Measurements from ENCODE around the gene PDE7B. TPM values are rescaled to one million over a fixed set of nuclear protein-coding genes. Genes with fewer than 3 reads are reported as not detected.

PDE7B gene
- polyA plus RNA-seq, 4 donors: 8.1 to 9.5 (median 8.9) TPM

DNA sequence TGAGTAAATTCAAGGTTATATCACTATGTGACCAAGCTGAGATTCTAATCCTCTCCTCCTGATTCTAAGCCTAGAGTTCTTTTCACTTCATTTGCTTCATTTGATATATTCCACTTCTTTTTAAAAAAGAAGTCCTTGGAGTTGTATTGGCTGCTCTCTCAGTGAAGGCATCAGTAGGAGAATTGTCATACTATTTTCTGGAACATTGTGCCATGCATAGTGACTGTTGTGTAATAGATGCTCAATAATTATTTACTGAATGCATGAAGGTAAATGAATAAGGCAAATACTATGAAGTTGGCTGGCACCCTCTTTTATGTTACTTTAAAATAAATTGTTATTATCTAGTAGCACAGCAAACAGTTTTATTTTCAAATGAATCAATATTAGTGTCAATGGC is 209.3 kb downstream of the PDE7B start:
- DNase-seq (ENCODE audit: low read depth in 4 of 4, low spot score in 3 of 4): no peak

DNA sequence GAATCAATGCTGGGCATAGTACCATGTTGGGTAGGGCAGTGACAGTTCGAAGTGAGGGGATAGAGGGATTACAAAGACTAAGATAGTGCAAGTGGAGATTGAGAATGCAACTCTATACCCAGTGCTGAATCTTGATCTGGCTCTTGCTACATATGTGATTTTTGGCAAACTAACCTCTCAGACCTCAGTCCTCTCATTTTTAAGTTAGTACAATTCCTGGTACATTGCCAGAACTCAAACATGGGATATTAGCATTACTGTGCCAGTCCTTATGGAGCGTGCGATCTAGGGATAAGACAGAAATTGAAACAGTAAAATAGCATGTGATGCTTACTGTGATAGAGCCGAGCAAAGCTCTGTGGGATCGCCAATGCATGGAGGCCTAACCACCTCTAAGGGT is 210.2 kb downstream of the PDE7B start:
- no peak for DNase-seq (ENCODE audit: low read depth in 4 of 4, low spot score in 3 of 4)

GRCh38 chr6:136063096-136063495 is 211.6 kb downstream of the PDE7B start:
- DNase-seq (ENCODE audit: low read depth in 4 of 4, low spot score in 3 of 4): no peak

DNA sequence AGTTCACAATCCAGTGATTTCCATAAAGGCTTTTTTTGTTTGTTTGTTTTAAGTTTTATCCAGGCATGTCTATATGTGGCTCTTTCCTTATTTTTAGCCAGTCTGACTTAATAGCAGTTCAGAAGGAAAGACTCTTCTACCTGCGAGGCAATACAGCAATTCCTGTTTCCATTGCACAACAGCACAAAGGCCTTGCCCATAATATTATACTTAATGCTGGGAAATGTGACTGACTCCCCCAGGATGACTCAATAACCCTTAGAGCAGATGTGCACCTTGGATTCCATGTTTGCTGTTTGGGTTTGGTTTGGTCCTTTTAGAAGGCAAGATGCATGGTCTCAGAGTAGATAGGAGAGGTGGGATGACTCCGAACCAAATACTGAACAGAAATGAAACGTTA is 214.5 kb downstream of the PDE7B start:
- no peak for DNase-seq (ENCODE audit: low read depth in 4 of 4, low spot score in 3 of 4)

GRCh38 chr6:136067731-136068341 is 216.3 kb downstream of the PDE7B start:
- DNase-seq (ENCODE audit: low read depth in 4 of 4, low spot score in 3 of 4): no peak

DNA sequence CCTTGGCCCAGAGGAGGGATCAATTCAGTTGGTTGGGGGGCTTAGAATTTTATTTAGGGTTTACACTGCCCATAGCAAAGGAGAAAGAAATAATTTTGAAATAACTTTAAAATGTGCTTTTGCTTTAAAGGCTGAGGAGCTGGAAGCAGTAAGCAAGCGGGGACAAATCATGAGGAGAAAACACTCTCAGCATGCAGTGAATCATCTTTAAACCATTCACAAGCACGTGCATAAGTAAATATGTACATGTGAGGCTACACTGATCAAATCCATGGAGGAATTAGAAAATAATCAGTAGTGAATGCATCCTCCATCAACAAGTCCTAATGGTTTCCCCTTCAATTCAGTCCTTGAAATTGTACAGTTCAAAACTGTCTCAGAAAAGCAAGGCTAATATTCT is 217.6 kb downstream of the PDE7B start:
- no peak for DNase-seq (ENCODE audit: low read depth in 4 of 4, low spot score in 3 of 4)

DNA sequence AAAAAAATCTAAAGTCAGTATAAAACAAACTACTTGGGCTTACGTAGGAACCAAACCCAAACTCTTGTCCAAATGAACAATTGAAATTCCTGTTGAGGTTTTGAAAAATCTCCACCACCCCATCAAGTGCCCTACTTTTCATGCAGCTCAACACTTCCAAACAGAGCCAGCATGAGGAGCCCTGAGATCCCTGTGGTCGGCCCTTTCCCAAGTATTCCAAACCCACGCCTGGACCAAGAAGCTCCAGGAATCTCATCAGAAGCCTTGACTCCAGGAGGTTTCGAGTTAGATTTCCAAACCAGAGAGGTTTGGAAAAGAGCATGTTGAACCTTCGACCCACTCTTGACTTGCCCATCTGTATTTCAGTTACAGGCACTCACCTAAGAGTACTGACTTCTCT is 219.3 kb downstream of the PDE7B start:
- no peak for DNase-seq (ENCODE audit: low read depth in 4 of 4, low spot score in 3 of 4)

DNA sequence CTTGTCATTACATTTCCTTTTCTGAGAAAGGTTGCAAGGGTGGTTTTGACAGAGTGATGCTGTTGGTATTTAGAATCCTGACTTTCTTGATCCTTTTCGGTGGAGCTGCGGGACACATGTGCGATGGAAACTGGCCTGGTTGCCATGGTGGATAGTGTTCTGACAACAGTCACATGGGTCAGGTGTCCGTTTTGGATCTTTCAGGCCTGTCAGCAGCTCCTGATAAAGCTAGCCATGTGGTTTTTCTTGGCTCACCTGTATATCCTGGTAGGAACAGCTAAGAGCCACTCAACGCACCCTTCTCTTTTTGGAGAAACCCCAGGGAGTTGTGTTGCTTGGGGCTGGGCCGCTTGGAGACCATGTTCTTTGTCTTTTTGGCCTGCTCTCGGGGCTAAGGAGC is 221.2 kb downstream of the PDE7B start:
- DNase-seq (ENCODE audit: low read depth in 4 of 4, low spot score in 3 of 4): no peak

DNA sequence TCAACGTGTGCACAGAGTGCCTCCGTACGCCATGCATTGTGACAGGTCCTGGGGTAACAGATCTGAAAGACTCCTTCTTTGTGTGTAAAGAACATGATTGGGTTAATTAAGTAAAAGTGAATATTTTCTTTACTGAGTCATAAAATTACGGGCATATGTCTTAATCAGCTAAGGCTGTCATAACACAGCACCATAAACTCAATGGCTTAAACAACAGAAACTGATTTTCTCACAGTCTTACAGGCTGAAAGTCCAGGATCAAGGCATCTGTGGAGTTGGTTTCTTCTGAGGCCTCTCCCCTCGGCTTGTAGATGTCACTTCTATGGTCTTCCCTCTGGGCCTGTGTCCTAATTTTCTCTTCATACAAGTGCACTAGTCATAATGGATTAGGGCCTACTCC is 221.7 kb downstream of the PDE7B start:
- DNase-seq (ENCODE audit: low read depth in 4 of 4, low spot score in 3 of 4): no peak

- no peak for DNase-seq (ENCODE audit: low read depth in 4 of 4, low spot score in 3 of 4)
Measured at GRCh38 chr6:136076496-136076895, 225.0 kb downstream of the PDE7B start.

- DNase-seq (ENCODE audit: low read depth in 4 of 4, low spot score in 3 of 4): no peak
Measured at GRCh38 chr6:136077834-136078576, 226.5 kb downstream of the PDE7B start.

DNA sequence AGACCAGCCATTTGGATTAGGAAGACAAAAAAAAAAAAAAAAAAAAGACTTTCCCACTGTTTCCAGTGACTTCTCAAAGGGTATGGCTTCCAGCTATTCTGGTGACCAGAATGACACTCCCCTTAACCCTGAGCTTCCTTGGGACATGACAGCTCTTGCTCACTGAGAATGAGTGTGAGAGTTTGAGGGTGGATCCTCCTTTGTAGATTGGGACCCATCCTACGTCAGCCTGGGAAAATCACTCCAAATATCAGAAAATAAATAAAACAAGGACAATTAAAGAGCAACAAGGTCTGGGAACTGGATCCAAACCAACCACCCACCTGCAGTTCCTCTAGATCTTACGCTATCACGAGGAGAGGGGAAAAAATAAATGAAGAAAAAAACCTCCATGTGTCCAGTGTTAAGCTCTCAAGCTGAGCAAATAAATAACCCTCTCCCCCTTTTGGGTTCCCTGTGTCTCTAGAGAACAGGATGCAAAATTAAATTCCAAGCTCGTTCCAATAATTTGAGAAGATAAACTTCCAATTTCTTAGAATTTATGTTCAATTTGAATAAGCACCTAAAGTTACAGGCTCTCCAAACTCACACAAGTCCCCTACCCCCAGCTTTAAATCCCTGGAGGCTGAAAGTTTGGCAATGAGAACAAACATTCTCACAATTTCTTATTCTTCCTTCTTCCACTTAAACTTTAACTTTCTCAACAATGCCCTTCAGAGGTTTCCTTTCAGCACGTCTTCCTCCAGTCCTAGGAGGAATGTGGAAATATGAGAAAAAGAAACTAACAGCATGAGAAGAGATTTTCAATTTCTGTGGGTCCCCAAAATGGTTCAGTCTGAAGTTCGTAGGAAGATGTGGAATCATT is 228.4 kb downstream of the PDE7B start:
- DNase-seq (ENCODE audit: low read depth in 4 of 4, low spot score in 3 of 4): no peak

- no peak for DNase-seq (ENCODE audit: low read depth in 4 of 4, low spot score in 3 of 4)
Measured at GRCh38 chr6:136083540-136083939, 232.0 kb downstream of the PDE7B start.

DNA sequence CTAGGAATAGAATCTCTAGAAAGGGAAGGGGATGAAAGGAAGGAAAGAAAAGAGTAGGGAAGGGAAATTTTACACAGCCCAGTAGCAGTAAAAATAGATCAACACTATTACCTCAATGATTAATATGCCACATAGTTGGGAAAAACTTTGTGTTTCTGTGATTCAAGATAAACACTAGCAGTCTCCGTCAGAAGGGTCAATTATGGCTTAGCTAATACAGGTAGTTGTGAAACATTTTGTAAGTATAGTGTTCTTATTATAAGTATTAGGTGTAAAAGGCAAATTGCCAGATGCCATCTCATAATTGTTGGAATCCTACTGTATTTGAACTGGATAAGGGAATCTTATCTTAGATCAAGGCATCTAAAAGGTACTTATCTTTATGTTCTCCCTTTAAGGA is 232.9 kb downstream of the PDE7B start:
- DNase-seq (ENCODE audit: low read depth in 4 of 4, low spot score in 3 of 4): no peak

GRCh38 chr6:136085370-136086115 is 234.0 kb downstream of the PDE7B start:
- DNase-seq (ENCODE audit: low read depth in 4 of 4, low spot score in 3 of 4): no peak

DNA sequence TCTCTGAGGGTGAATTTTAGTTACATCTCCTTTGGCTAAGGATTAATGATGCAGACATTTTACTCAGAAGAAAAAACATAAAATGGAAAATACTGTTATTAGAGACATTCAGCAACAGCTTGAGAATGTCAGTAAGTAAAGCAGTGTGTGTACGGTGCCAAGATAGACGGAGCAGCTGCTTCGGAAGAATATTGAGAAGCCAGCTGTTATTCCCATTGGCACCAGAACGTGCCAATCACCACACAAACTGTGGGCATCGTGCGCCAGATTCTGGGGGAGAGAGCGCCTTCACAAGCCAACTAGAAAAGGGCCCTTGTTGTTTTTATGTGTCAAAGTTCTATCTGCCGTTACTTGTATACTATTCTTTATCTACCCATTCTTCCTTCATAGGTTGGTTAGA is 235.2 kb downstream of the PDE7B start:
- no peak for DNase-seq (ENCODE audit: low read depth in 4 of 4, low spot score in 3 of 4)

- no peak for DNase-seq (ENCODE audit: low read depth in 4 of 4, low spot score in 3 of 4)
Measured at GRCh38 chr6:136087986-136088385, 236.5 kb downstream of the PDE7B start.

DNA sequence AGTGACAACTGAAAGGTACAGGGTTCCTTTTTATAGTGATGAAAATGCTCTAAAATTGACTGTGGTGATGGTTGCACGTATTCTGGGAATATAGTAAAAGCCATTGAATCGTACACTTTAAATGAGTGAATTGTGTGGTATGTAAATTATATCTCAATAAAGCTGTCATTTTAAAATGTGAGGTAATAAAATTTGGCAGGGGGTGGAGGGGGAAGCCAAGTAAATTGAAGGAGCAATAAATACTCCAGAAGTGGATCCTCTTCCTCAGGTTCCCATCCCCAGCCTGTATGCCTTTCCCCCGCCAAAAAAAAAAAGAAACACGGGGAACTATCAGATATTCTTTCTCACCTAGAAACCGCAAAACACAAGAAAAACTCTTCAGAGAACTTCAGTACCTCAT is 237.2 kb downstream of the PDE7B start:
- DNase-seq (ENCODE audit: low read depth in 4 of 4, low spot score in 3 of 4): no peak

GRCh38 chr6:136089876-136090275 is 238.4 kb downstream of the PDE7B start:
- no peak for DNase-seq (ENCODE audit: low read depth in 4 of 4, low spot score in 3 of 4)

DNA sequence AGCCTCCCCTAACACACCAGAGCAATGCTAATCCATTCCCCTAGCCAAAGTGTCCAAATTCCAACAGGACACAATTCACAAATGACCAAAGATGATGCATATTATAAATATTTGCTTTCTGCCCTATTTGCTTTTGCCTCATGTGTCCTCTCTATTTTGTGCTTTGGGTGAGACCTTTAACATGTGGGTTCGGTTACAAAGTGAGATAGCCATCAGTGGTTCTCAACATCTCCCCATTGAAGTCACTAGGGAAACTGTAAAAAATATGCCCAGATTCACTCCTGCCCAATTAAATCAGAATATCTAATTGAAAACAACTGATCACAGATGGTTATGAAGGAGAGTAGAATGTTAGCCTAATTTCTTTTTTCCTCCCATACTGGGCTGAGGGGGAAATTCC is 239.4 kb downstream of the PDE7B start:
- DNase-seq (ENCODE audit: low read depth in 4 of 4, low spot score in 3 of 4): no peak

GRCh38 chr6:136092897-136093296 is 241.4 kb downstream of the PDE7B start:
- DNase-seq (ENCODE audit: low read depth in 4 of 4, low spot score in 3 of 4): no peak

Data from right renal pelvis (tissue), 4 donors.